Esophagus squamous epithelium (tissue), 4 donors: ENCODE measurements around the gene MAP2K5.

Experiments used
- CTCF ChIP-seq, 6 experiments: fragments of 450-650 bp in 4 of 6; fragments of 200-600 bp in 2 of 6; sonication (generic) in 2 of 6; IDR thresholded peaks; one replicate each; pipeline ENCODE4 v1.5.1; 2016 to 2019; ENCODE audit warnings: antibody characterized with exemption in 6 of 6, mild to moderate bottlenecking in 4 of 6, moderate library complexity in 4 of 6
- POLR2A ChIP-seq, 4 donors: fragments of 450-650 bp; IDR thresholded peaks; one replicate each; pipeline ENCODE4 v1.6.1; 2017; ENCODE audit warnings: antibody characterized with exemption in 4 of 4, mild to moderate bottlenecking in 4 of 4, moderate library complexity in 3 of 4

GRCh38 chr15:67618297-67618696, 75.8 kb downstream of the MAP2K5 start:
- TF ChIP-seq CTCF (IDR thresholded peaks at IDR 0.05) (no peak), POLR2A (IDR thresholded peaks at IDR 0.05) (no peak)
